IMR-90 (cell line): ENCODE data around the gene LRRC26. TPM values are rescaled to one million over a fixed set of nuclear protein-coding genes. Genes with fewer than 3 reads are reported as not detected.

Source experiments
- ATAC-seq: fragments of 200-7000 bp; cut with Tn5 transposase; 2 replicates; pipeline ENCODE4 v1.9.1; 2020; ENCODE audit warnings: low read depth, mild to moderate bottlenecking, moderate library complexity
- BruUV-seq: library from RNA; stranded (reverse); fragments of 400-500 nt; replicated peaks from 2 replicates; lab custom pipeline; 2021; lab: Mats Ljungman, UMichigan
- CTCF ChIA-PET: fragments of 300-600 bp; formaldehyde crosslinking; extraction: SDS; loops from one replicate; lab custom pipeline; 2021; ENCODE audit warnings: antibody characterized with exemption; lab: Yijun Ruan, JAX
- POLR2A ChIA-PET: fragments of 300-600 bp; sonication (Branson Sonifier 250); formaldehyde crosslinking; loops from one replicate; lab custom pipeline; 2022; ENCODE audit warnings: antibody characterized with exemption; ENCODE audit not compliant: unreplicated experiment; lab: Charles Lee
- DNase-seq: peaks from one replicate; pipeline ENCODE4 v3.0.0; 2013
- H2AFZ ChIP-seq: replicated peaks from 2 replicates; pipeline ENCODE3; 2013; ENCODE audit warnings: low read length, mild to moderate bottlenecking; ENCODE audit not compliant: poor library complexity
- H2AK5ac ChIP-seq: 2 replicates; pipeline ENCODE4 v1.6.1; 2013; ENCODE audit warnings: low read depth, low read length, inconsistent platforms
- H2AK9ac ChIP-seq: replicated peaks from 2 replicates; pipeline ENCODE3; 2013; ENCODE audit warnings: mild to moderate bottlenecking, low read depth, low read length, moderate library complexity; ENCODE audit not compliant: poor library complexity
- H2BK120ac ChIP-seq: 2 replicates; pipeline ENCODE4 v1.6.1; 2013; ENCODE audit warnings: low read depth, low read length, inconsistent platforms
- H2BK15ac ChIP-seq: 3 replicates; pipeline ENCODE4 v1.6.1; 2013; ENCODE audit warnings: low read depth, low read length, inconsistent platforms
- H2BK20ac ChIP-seq: 2 replicates; pipeline ENCODE4 v1.6.1; 2013; ENCODE audit warnings: low read depth, mild to moderate bottlenecking, inconsistent platforms, low read length, moderate library complexity
- H2BK5ac ChIP-seq: 2 replicates; pipeline ENCODE4 v1.6.1; 2013; ENCODE audit warnings: mild to moderate bottlenecking, low read depth, low read length, inconsistent platforms; ENCODE audit not compliant: poor library complexity, severe bottlenecking
- H3K14ac ChIP-seq: replicated peaks from 2 replicates; pipeline ENCODE4 v1.6.1; 2013; ENCODE audit warnings: low read depth, low read length, inconsistent platforms
- H3K18ac ChIP-seq: 2 replicates; pipeline ENCODE4 v1.6.1; 2013; ENCODE audit warnings: low read depth, low read length, control low read depth
- H3K23ac ChIP-seq: 2 replicates; pipeline ENCODE4 v1.6.1; 2013; ENCODE audit warnings: low read depth, low read length, inconsistent platforms
- H3K27ac ChIP-seq: 2 replicates; pipeline ENCODE4 v1.5.1; 2013; ENCODE audit warnings: mild to moderate bottlenecking, control low read depth, low read length; ENCODE audit not compliant: insufficient read depth
- H3K27me3 ChIP-seq: 2 replicates; pipeline ENCODE4 v1.6.1; 2013; ENCODE audit warnings: low read length; ENCODE audit not compliant: control insufficient read depth, insufficient read depth
- H3K36me3 ChIP-seq: 2 replicates; pipeline ENCODE4 v1.6.1; 2013; ENCODE audit warnings: low read length, mixed read lengths; ENCODE audit not compliant: control insufficient read depth, insufficient read depth
- H3K4ac ChIP-seq: 2 replicates; pipeline ENCODE4 v1.6.1; 2013; ENCODE audit warnings: low read depth, low read length, inconsistent platforms
- H3K4me1 ChIP-seq: 2 replicates; pipeline ENCODE4 v1.6.1; 2013; ENCODE audit warnings: low read length, mixed read lengths; ENCODE audit not compliant: control insufficient read depth, insufficient read depth
- H3K4me2 ChIP-seq: 2 replicates; pipeline ENCODE4 v1.6.1; 2013; ENCODE audit warnings: low read depth, mild to moderate bottlenecking, control low read depth, low read length, moderate library complexity
- H3K4me3 ChIP-seq: 2 replicates; pipeline ENCODE4 v1.5.1; 2013; ENCODE audit warnings: low read depth, mild to moderate bottlenecking, control low read depth, low read length, moderate library complexity; ENCODE audit not compliant: insufficient read depth
- H3K56ac ChIP-seq: 2 replicates; pipeline ENCODE4 v1.6.1; 2013; ENCODE audit warnings: low read length, inconsistent platforms; ENCODE audit not compliant: insufficient read depth; ENCODE audit errors: extremely low read depth
- H3K79me1 ChIP-seq, 2 experiments: 2 replicates each; pipeline ENCODE4 v1.6.1; 2013; ENCODE audit warnings: low read length in 2 of 2, inconsistent platforms in 1 of 2, low read depth in 1 of 2
- H3K9ac ChIP-seq: 2 replicates; pipeline ENCODE4 v1.6.1; 2013; ENCODE audit warnings: low read depth, low read length, control low read depth
- H3K9me1 ChIP-seq: 2 replicates; pipeline ENCODE4 v1.6.1; 2013; ENCODE audit warnings: low read length, inconsistent platforms; ENCODE audit not compliant: insufficient read depth
- H3K9me3 ChIP-seq: 2 replicates; pipeline ENCODE4 v1.6.1; 2013; ENCODE audit warnings: low read length; ENCODE audit not compliant: control insufficient read depth, insufficient read depth
- H4K20me1 ChIP-seq: 2 replicates; pipeline ENCODE4 v1.6.1; 2013; ENCODE audit warnings: low read length, inconsistent platforms; ENCODE audit not compliant: insufficient read depth
- H4K5ac ChIP-seq: 2 replicates; pipeline ENCODE4 v1.6.1; 2013; ENCODE audit warnings: mild to moderate bottlenecking, low read depth, low read length, control low read depth
- H4K8ac ChIP-seq, 2 experiments: 2 replicates each; pipeline ENCODE4 v1.6.1; 2013; ENCODE audit warnings: low read depth in 2 of 2, low read length in 2 of 2, control low read depth in 1 of 2, inconsistent platforms in 1 of 2
- H4K91ac ChIP-seq: 2 replicates; pipeline ENCODE4 v1.6.1; 2013; ENCODE audit warnings: low read depth, low read length, inconsistent platforms; ENCODE audit not compliant: insufficient read depth
- RCOR1 ChIP-seq: IDR thresholded peaks from 2 replicates; pipeline ENCODE4 v1.6.1; 2012; ENCODE audit warnings: mild to moderate bottlenecking, low read length, improper control_type of control experiment; ENCODE audit not compliant: insufficient replicate concordance
- WGBS, 2 experiments: methylation state at CpG; one replicate each; pipeline versions ENCODE4 v1.1.5 to v1.1.7; 2013; ENCODE audit warnings: missing lambda C conversion rate in 2 of 2; ENCODE audit not compliant: insufficient read length in 1 of 2; ENCODE audit errors: extremely low coverage in 2 of 2; 5-methylcytosine and 5-hydroxymethylcytosine counted together
- dilution Hi-C: fragments of 300-500 bp; cut with HindIII; formaldehyde crosslinking; loops from one replicate; pipeline ENCODE4 v1.14.3; 2018; ENCODE audit warnings: low sequenced_read_pairs; ENCODE audit not compliant: unreplicated experiment
- in situ Hi-C: fragments of 300-500 bp; cut with MboI; formaldehyde crosslinking; loops from 3 replicates; pipeline ENCODE4 v1.14.3; 2019; ENCODE audit warnings: low sequenced_read_pairs, inconsistent platforms, mixed read lengths
- intact Hi-C: fragments of 100-400 bp; cut with micrococcal nuclease; formaldehyde crosslinking; loops from 2 replicates; pipeline ENCODE4 v1.10.0; 2022
- polyA plus RNA-seq, 3 experiments: library from polyadenylated mRNA; depleted of rRNA; stranded (reverse); fragments of >200 nt; gene quantifications; 2 replicates each; pipeline ENCODE4 v1.2.3, GENCODE V29; 2012; ENCODE audit warnings: low replicate concordance in 1 of 3
- total RNA-seq: library from RNA; depleted of rRNA; stranded (reverse); fragments of >200 nt; gene quantifications from 2 replicates; pipeline ENCODE4 v1.2.3, GENCODE V29; 2012
- TF ChIP-seq, protein P1 (sequence below): fragments of 150-350 bp; IDR thresholded peaks from 2 replicates; pipeline ENCODE4 v1.6.1; 2016; ENCODE audit warnings: low read depth, mild to moderate bottlenecking, low read length, moderate library complexity, borderline replicate concordance
- TF ChIP-seq, protein P2 (sequence below): fragments of 150-350 bp; IDR thresholded peaks from 2 replicates; pipeline ENCODE4 v1.6.1; 2017; ENCODE audit warnings: mild to moderate bottlenecking, antibody characterized with exemption, low read length, low read depth

Gene LRRC26
- total and polyA plus RNA-seq, 2 of the 4 experiments (the other 2 are of a cell fraction), result not detected

DNA sequence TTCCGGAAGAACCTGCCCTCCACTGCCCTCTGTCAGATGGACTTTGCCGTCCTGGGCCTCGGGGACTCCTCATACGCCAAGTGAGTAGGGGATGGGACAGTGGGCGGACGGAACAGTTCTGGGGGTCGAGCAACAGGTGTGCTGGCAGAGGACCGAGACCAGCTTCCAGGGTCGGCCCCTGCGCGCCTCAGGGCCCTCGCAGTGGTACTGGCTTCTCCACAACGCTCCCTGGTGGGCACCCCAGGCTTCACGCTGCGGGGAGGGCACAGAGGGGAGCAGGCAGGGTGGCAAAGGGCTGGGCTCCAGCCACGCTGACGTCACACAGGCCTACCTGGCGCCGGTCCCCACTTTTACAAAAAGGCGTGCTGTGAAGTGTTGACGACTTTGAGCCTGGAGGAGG lies 42.7 kb upstream of the LRRC26 start:
- H3K23ac ChIP-seq, result no peak overlapping the region
- H3K4me2 ChIP-seq, result no peak overlapping the region
- intact Hi-C loops, result no loop called here
- H2AK9ac ChIP-seq, result no peak overlapping the region
- H3K56ac ChIP-seq, result no peak overlapping the region
- H4K5ac ChIP-seq, result no peak overlapping the region
- TF ChIP-seq, protein P1, sequence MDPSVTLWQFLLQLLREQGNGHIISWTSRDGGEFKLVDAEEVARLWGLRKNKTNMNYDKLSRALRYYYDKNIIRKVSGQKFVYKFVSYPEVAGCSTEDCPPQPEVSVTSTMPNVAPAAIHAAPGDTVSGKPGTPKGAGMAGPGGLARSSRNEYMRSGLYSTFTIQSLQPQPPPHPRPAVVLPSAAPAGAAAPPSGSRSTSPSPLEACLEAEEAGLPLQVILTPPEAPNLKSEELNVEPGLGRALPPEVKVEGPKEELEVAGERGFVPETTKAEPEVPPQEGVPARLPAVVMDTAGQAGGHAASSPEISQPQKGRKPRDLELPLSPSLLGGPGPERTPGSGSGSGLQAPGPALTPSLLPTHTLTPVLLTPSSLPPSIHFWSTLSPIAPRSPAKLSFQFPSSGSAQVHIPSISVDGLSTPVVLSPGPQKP, result no peak
- no peak for TF ChIP-seq RCOR1
- TF ChIP-seq, protein P2, sequence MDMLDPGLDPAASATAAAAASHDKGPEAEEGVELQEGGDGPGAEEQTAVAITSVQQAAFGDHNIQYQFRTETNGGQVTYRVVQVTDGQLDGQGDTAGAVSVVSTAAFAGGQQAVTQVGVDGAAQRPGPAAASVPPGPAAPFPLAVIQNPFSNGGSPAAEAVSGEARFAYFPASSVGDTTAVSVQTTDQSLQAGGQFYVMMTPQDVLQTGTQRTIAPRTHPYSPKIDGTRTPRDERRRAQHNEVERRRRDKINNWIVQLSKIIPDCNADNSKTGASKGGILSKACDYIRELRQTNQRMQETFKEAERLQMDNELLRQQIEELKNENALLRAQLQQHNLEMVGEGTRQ, result no peak
- peaks cover 22% of the 10 kb centered on the region for H3K36me3 ChIP-seq
- in situ Hi-C loops, result no loop called here
- WGBS, 2 experiments, result 90% methylated on average over 15 of the region's 21 CpGs; no CpG with 5 or more reads in 1 of the 2 experiments
- no peak overlapping the region for H4K91ac ChIP-seq
- ATAC-seq, result no peak
- H4K20me1 ChIP-seq, result no peaks in the 10 kb centered on the region
- H2AFZ ChIP-seq, result no peak overlapping the region
- peaks cover 4 to 5% of the 10 kb centered on the region in 2 experiments for H3K79me1 ChIP-seq
- no peak overlapping the region for H3K27ac ChIP-seq
- H2BK20ac ChIP-seq, result no peak overlapping the region
- no peak overlapping the region for H2AK5ac ChIP-seq
- H2BK15ac ChIP-seq, result no peak overlapping the region
- CTCF ChIA-PET, result no interaction called here
- POLR2A ChIA-PET, result no interaction called here
- no peak overlapping the region for H4K8ac ChIP-seq
- H3K18ac ChIP-seq, result no peak overlapping the region
- no peaks in the 10 kb centered on the region for H3K27me3 ChIP-seq
- H3K14ac ChIP-seq, result no peak overlapping the region
- H2BK120ac ChIP-seq, result no peak overlapping the region
- H3K4me3 ChIP-seq, result no peak overlapping the region
- BruUV-seq, result no TSS peak
- H3K9me1 ChIP-seq, result no peaks in the 10 kb centered on the region
- H3K9me3 ChIP-seq, result no peaks in the 10 kb centered on the region
- DNase-seq, result no peak
- no peak overlapping the region for H2BK5ac ChIP-seq
- H3K4me1 ChIP-seq, result no peaks in the 10 kb centered on the region
- H3K9ac ChIP-seq, result no peak overlapping the region
- dilution Hi-C loops, result no loop called here
- H3K4ac ChIP-seq, result no peak overlapping the region
